NCI-H2227 (cell line): ENCODE data around the gene UGT2B15.
"Not testable (repeated sequence)": the region's sequence is repeated elsewhere in the genome, so short reads cannot be mapped to it uniquely, and the experiment has no call there.

ENCODE experiments used
- DNase-seq: peaks from one replicate; lab custom pipeline; 2025; ENCODE audit not compliant: unreplicated experiment; lab: John Stamatoyannopoulos, UW

UGT2B15 gene

GRCh38 chr4:68656445-68656973, 13.9 kb downstream of the UGT2B15 start:
- DNase-seq: not testable (repeated sequence)

DNA sequence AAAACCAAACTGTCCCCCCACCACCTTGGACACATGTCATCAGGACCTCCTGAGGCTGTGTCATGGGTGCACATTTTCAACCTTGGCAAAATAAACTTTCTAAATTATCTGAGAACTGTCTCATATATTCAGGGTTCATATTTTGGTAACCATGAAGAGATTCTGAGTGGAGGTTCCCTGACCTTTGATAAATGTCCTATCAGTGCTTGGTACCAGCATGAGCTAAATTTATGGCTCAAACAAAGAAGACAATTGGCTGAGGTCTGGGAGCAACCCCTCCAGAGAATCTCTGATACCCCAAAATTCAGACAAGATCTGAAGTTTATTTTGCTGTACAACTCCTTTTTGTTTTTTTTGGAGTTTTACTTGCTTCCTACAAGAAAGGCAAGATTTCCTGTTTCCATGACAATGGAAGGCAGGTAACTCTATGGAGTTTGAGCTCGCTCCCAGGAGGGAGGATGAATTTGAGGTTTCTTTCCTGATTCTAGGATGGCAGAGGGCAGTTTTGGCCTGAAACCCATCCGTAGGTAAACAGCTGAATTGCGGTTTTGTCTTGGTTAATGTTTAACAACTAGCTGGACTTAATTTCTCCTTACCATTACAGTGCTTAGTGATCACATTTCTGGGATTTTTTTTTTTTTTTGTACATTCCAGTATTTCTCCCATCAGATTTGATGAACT, 14.5 kb downstream of the UGT2B15 start:
- DNase-seq: no peak

GRCh38 chr4:68654946-68655721, 15.3 kb downstream of the UGT2B15 start:
- no peak for DNase-seq

- no peak for DNase-seq
These were observed 18.5 kb downstream of the UGT2B15 start for GRCh38 chr4:68651932-68652331.

DNA sequence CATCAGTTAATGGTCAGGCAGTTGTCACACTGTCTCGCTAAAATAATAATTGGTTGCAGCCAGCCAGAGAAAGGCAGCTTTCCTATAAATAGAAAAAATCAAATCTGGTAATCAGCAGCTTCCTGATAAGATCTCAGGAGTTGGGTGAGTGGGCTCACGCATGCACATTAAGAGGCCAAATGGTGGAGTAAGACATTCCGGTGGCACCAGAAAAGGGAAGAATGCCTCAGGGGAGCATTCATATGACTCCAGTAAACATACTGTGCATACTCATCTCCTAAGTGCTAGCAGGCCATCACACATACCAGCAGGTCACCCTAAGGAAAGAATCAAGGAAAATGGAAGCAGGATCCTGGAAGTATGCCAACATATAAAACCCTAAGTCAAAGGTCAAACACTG, 40.1 kb downstream of the UGT2B15 start:
- DNase-seq: no peak

DNA sequence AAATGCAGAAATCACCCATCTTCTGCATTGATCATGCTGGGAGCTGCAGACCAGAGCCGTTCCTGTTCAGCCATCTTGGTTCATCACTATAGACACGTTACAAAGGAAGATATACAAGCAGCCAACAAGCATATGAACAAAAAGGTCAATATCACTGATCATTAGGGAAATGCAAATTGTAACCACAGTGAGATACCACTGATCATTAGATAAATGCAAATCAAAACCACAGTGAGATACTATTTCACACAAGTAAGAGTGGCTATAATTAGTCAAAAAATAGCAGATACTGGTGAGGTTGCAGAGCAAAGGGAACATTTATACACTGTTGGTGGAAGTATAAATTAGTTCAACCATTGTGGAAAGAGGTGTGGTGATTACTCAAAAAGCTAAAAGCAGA, 47.7 kb downstream of the UGT2B15 start:
- not testable (repeated sequence) for DNase-seq

DNA sequence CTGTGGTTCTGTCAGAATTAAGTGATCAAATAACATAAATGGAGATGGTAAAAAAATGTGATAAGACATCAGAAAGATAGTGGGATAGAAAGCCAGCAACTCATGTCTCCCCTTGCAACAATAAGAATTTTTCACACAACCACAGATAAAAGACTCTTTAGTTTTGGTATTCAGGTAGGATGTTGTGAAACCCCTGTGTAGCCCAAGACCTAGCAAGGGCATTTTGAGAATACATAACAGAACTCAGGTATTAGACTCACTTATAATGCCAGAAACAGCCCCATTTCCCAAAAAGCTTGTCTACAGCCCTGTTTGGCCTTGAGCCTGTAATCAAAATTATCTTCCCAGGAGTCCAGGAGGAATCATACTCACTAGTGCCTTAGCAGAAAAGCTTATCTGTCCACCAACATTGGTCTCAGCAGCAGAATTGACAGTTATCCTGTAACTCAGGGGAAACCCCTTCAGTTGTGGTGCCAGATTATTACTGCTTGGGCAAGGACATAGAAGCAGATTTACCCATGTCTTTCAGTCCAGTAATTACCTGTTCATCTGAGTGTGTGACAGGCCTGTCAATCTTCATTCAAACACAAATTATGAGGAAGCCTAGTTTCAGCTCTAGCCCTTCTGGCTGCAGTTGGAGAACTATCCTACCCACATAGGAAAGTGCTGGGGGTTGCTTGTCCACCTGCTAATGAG, 53.3 kb downstream of the UGT2B15 start:
- no peak for DNase-seq

DNA sequence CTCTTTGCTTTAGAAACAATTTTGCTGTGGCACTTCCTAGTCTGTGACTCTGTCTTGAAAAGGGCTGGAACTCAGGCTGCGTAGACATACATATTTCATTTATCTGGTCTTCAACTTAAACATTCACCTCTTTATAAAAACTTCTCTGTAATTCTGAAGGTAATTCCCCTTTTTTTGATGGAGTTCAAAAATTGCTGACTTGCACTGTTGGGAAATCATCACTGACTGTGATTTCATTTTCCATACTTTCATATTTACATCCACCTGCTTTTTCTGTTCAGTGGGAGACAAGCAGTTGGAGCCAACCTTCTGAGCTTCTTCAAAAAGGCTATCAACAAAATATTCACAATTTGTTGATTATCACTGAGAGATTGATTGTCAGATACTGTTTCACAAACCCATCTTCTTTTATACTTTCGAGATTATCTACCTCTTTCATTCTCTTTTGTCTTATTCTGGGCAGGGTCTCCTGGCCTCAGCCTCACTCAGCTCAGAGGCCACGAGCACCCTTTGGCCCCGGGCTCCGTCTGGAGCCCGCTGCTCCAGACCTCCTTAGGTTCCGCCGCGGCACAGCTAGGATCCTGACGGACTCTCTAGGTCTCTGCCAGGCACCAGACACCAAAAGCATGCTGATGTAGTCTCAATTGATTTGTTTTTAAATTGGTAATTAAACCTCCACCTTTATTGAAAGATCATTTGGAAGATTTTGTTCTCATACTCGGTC, 54.6 kb downstream of the UGT2B15 start:
- no peak for DNase-seq

DNA sequence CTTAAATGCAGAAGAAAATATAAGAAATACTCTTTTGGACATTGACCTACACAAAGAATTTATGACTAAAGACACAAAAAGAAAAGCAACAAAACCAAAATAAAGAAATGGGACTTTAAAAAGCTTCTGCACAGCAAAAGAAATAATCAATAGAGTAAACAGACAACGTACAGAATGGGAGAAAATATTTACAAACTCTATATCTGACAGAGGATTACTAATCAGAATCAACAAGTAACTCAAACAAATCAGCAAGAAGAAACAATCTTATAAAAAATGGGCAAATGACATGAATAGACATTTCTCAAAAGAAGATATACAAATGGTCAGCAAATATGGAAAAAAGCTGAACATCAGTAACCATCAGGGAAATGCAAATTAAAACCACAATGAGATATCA, 56.7 kb downstream of the UGT2B15 start:
- DNase-seq: no peak

GRCh38 chr4:68606240-68606639, 64.2 kb downstream of the UGT2B15 start:
- DNase-seq: no peak

- DNase-seq: no peak
These were observed 71.3 kb downstream of the UGT2B15 start for GRCh38 chr4:68599150-68599549.

GRCh38 chr4:68597482-68597881, 73.0 kb downstream of the UGT2B15 start:
- no peak for DNase-seq
